GM23338 (cell line): Measurements from ENCODE around the gene ADGRF4. TPM values are rescaled to one million over a fixed set of nuclear protein-coding genes. Genes with fewer than 3 reads are reported as not detected.

ENCODE experiments used
- ATAC-seq: fragments of 200-7000 bp; cut with Tn5 transposase; 3 replicates; pipeline ENCODE4 v1.9.1; 2020
- DNase-seq: peaks from one replicate; pipeline ENCODE4 v3.0.0-alpha.2; 2015; ENCODE audit warnings: low spot score
- H2AFZ ChIP-seq: fragments of 200-600 bp; sonication (generic); 2 replicates; pipeline ENCODE4 v1.8.0; 2016; ENCODE audit warnings: antibody characterized with exemption, mild to moderate bottlenecking, moderate library complexity
- H3F3A ChIP-seq: fragments of 200-600 bp; sonication (generic); replicated peaks from 2 replicates; pipeline ENCODE4 v1.8.0; 2017; ENCODE audit warnings: antibody characterized with exemption, mixed run types, low read depth
- H3K27ac ChIP-seq: fragments of 200-600 bp; sonication (generic); 2 replicates; pipeline ENCODE4 v1.6.1; 2016; ENCODE audit warnings: low read depth
- H3K27me3 ChIP-seq: fragments of 200-600 bp; sonication (generic); 2 replicates; pipeline ENCODE4 v1.8.0; 2016; ENCODE audit warnings: mild to moderate bottlenecking, mixed run types, moderate library complexity; ENCODE audit not compliant: insufficient read depth
- H3K36me3 ChIP-seq: fragments of 200-600 bp; sonication (generic); 2 replicates; pipeline ENCODE4 v1.8.0; 2016; ENCODE audit warnings: mild to moderate bottlenecking; ENCODE audit not compliant: insufficient read depth
- H3K4me1 ChIP-seq: fragments of 200-600 bp; sonication (generic); 2 replicates; pipeline ENCODE4 v1.8.0; 2016; ENCODE audit warnings: mild to moderate bottlenecking, moderate library complexity; ENCODE audit not compliant: insufficient read depth
- H3K4me2 ChIP-seq: fragments of 200-600 bp; sonication (generic); 2 replicates; pipeline ENCODE4 v1.7.1; 2017; ENCODE audit warnings: mixed run types
- H3K4me3 ChIP-seq: fragments of 200-600 bp; sonication (generic); 2 replicates; pipeline ENCODE4 v1.6.1; 2016; ENCODE audit warnings: mixed run types
- H3K79me2 ChIP-seq: fragments of 200-600 bp; sonication (generic); replicated peaks from 2 replicates; pipeline ENCODE4 v1.8.0; 2017; ENCODE audit warnings: mild to moderate bottlenecking; ENCODE audit not compliant: insufficient read depth
- H3K9me2 ChIP-seq: fragments of 200-600 bp; sonication (generic); 2 replicates; pipeline ENCODE4 v1.8.0; 2017; ENCODE audit not compliant: insufficient read depth
- H4K20me1 ChIP-seq: fragments of 200-600 bp; sonication (generic); replicated peaks from 2 replicates; pipeline ENCODE4 v1.8.0; 2017; ENCODE audit warnings: mild to moderate bottlenecking; ENCODE audit not compliant: insufficient read depth
- H3K27ac Mint-ChIP-seq: 2 replicates; pipeline ENCODE4 v1.8.0; 2020; ENCODE audit warnings: inconsistent platforms, mild to moderate bottlenecking, moderate library complexity, mixed read lengths
- H3K27me3 Mint-ChIP-seq: 3 replicates; pipeline ENCODE4 v1.8.0; 2022; ENCODE audit warnings: low read depth, mild to moderate bottlenecking, moderate library complexity, mixed read lengths, inconsistent platforms; ENCODE audit not compliant: insufficient read depth, poor library complexity
- H3K36me3 Mint-ChIP-seq: 3 replicates; pipeline ENCODE4 v1.8.0; 2021; ENCODE audit warnings: low read depth, mild to moderate bottlenecking, inconsistent platforms, moderate library complexity, mixed read lengths
- H3K4me1 Mint-ChIP-seq: 3 replicates; pipeline ENCODE4 v1.8.0; 2020; ENCODE audit warnings: mild to moderate bottlenecking, inconsistent platforms, mixed read lengths
- H3K4me3 Mint-ChIP-seq: 3 replicates; pipeline ENCODE4 v1.8.0; 2021; ENCODE audit warnings: moderate library complexity, mild to moderate bottlenecking, inconsistent platforms, mixed read lengths
- H3K9me3 Mint-ChIP-seq: 3 replicates; pipeline ENCODE4 v1.8.0; 2020; ENCODE audit warnings: moderate library complexity, mild to moderate bottlenecking, inconsistent platforms, mixed read lengths
- CREB1 ChIP-seq: fragments of 250-450 bp; sonication (Bioruptor Pico); IDR thresholded peaks from 2 replicates; pipeline ENCODE4 v1.5.0; 2020; ENCODE audit warnings: low read depth, mild to moderate bottlenecking, moderate library complexity
- CTCF ChIP-seq, 2 experiments: fragments of 200-600 bp in 1 of 2; sonication (generic) in 1 of 2; conservative IDR thresholded peaks; 2 replicates each; pipeline versions ENCODE4 v1.5.1 to v1.6.1; 2016 to 2017; ENCODE audit warnings: antibody characterized with exemption in 2 of 2, low read depth in 2 of 2, mild to moderate bottlenecking in 2 of 2, moderate library complexity in 1 of 2
- ETS1 ChIP-seq: IDR thresholded peaks from 2 replicates; pipeline ENCODE4 v1.6.1; 2016; ENCODE audit warnings: antibody characterized with exemption
- EZH2 ChIP-seq: fragments of 200-600 bp; sonication (generic); IDR thresholded peaks from one replicate; pipeline ENCODE4 v1.8.0; 2017; ENCODE audit warnings: antibody characterized with exemption, mild to moderate bottlenecking, low read depth; ENCODE audit not compliant: unreplicated experiment
- EZH2phosphoT487 ChIP-seq: fragments of 200-600 bp; sonication (generic); IDR thresholded peaks from one replicate; pipeline ENCODE4 v1.8.1; 2018; ENCODE audit warnings: antibody characterized with exemption; ENCODE audit not compliant: unreplicated experiment
- JUNB ChIP-seq: IDR thresholded peaks from one replicate; pipeline ENCODE4 v1.6.1; 2016; ENCODE audit warnings: antibody characterized with exemption; ENCODE audit not compliant: unreplicated experiment
- NANOG ChIP-seq: IDR thresholded peaks from 2 replicates; pipeline ENCODE4 v1.6.1; 2016; ENCODE audit warnings: antibody characterized with exemption, borderline replicate concordance
- POLR2AphosphoS5 ChIP-seq: IDR thresholded peaks from 2 replicates; pipeline ENCODE4 v1.6.1; 2016; ENCODE audit warnings: antibody characterized with exemption, low read depth
- REST ChIP-seq: IDR thresholded peaks from one replicate; pipeline ENCODE4 v1.6.1; 2018; ENCODE audit warnings: antibody characterized with exemption; ENCODE audit not compliant: unreplicated experiment
- STAT1 ChIP-seq: IDR thresholded peaks from one replicate; pipeline ENCODE4 v1.6.1; 2016; ENCODE audit warnings: antibody characterized with exemption; ENCODE audit not compliant: unreplicated experiment
- ZNF114 ChIP-seq: fragments of 250-450 bp; sonication (Bioruptor Pico); IDR thresholded peaks from 2 replicates; pipeline ENCODE4 v1.5.0; 2020; ENCODE audit warnings: mild to moderate bottlenecking, moderate library complexity
- ZNF331 ChIP-seq: fragments of 250-450 bp; sonication (Bioruptor Pico); IDR thresholded peaks from 2 replicates; pipeline ENCODE4 v1.5.0; 2020; ENCODE audit warnings: low read depth, mild to moderate bottlenecking, moderate library complexity
- ZNF462 ChIP-seq: fragments of 250-450 bp; sonication (Bioruptor Pico); IDR thresholded peaks from 2 replicates; pipeline ENCODE4 v1.5.0; 2020; ENCODE audit warnings: mild to moderate bottlenecking, moderate library complexity
- polyA plus RNA-seq: library from polyadenylated mRNA; unstranded; fragments of >200 nt; fragmentation: Nextera tagmentation; extraction: Ambion mirVana; gene quantifications from 2 replicates; pipeline ENCODE4 v1.2.1, GENCODE V29; 2016
- total RNA-seq: library from RNA; depleted of rRNA; stranded (reverse); fragments of >200 nt; shearing (Covaris generic); gene quantifications from 2 replicates; pipeline ENCODE4 v1.2.3, GENCODE V29; 2014

ADGRF4 gene
- total and polyA plus RNA-seq, 2 experiments from 2014 or later, result not detected

- no peaks in the 10 kb centered on the region for H3K27me3 Mint-ChIP-seq
- Histone ChIP-seq H3K27ac (no peak overlapping the region), H3F3A (no peaks in the 10 kb centered on the region), H3K79me2 (no peaks in the 10 kb centered on the region), H3K9me2 (peaks cover 6% of the 10 kb centered on the region; the same call in 1 of the 2 replicates), H3K27me3 (no peaks in the 10 kb centered on the region), H2AFZ (peak overlapping the region; percentile 33; the same call in 1 of the 2 replicates), H3K36me3 (no peaks in the 10 kb centered on the region), H4K20me1 (no peaks in the 10 kb centered on the region), H3K4me2 (no peak overlapping the region), H3K4me3 (no peak overlapping the region), H3K4me1 (no peaks in the 10 kb centered on the region)
- no peaks in the 10 kb centered on the region for H3K4me1 Mint-ChIP-seq
- no peak for TF ChIP-seq JUNB
- no peak for TF ChIP-seq NANOG
- TF ChIP-seq REST, result no peak
- TF ChIP-seq EZH2, result no peak
- TF ChIP-seq CTCF (conservative IDR thresholded peaks at IDR 0.05; ENCODE audit: low read depth in 2 of 2), result no peak
- TF ChIP-seq EZH2phosphoT487, result no peak
- TF ChIP-seq ZNF114 (CRISPR knock-in tag), result no peak
- TF ChIP-seq STAT1, result no peak
- TF ChIP-seq CREB1 (CRISPR knock-in tag), result no peak
- TF ChIP-seq POLR2AphosphoS5, result no peak
- TF ChIP-seq ZNF462, result no peak
- no peak for TF ChIP-seq ETS1
- no peak for TF ChIP-seq ZNF331 (CRISPR knock-in tag)
- ATAC-seq (no peak), DNase-seq (no peak)
- H3K4me3 Mint-ChIP-seq, result no peak overlapping the region
- no peak overlapping the region for H3K27ac Mint-ChIP-seq
- H3K9me3 Mint-ChIP-seq, result 0 out of 3 replicates have a peak, but pooled peaks cover 6% of the 10 kb centered on the region
- no peaks in the 10 kb centered on the region for H3K36me3 Mint-ChIP-seq
These were observed 10.8 kb downstream of the ADGRF4 start for GRCh38 chr6:47709160-47709559.
